HEK293T (cell line): ENCODE results near the gene CLCN7.
A peak's percentile ranks its signal among the peaks of the same experiment; 100 is the strongest.

Experiments used
- CTCF ChIA-PET: fragments of 350-600 bp; formaldehyde crosslinking; extraction: SDS; loops from one replicate; lab custom pipeline; 2021; ENCODE audit warnings: antibody characterized with exemption, inconsistent platforms; lab: Yijun Ruan, JAX
- POLR2A ChIA-PET: fragments of 350-600 bp; formaldehyde crosslinking; extraction: SDS; loops from one replicate; lab custom pipeline; 2020; ENCODE audit warnings: antibody characterized with exemption, inconsistent platforms; lab: Yijun Ruan, JAX
- DNase-seq: peaks from one replicate; pipeline ENCODE4 v3.0.0; 2012; ENCODE audit warnings: mixed read lengths; ENCODE audit errors: extremely low spot score
- ARNT ChIP-seq: fragments of 450-650 bp; IDR thresholded peaks from 2 replicates; pipeline ENCODE4 v1.6.1; 2017; ENCODE audit warnings: mild to moderate bottlenecking
- BHLHE40 ChIP-seq: fragments of 450-650 bp; IDR thresholded peaks from 2 replicates; pipeline ENCODE4 v1.6.1; 2016; ENCODE audit warnings: mild to moderate bottlenecking, moderate library complexity, borderline replicate concordance
- CTBP1 ChIP-seq: fragments of 450-650 bp; IDR thresholded peaks from 2 replicates; pipeline ENCODE4 v1.6.1; 2016; ENCODE audit warnings: borderline replicate concordance
- ELF4 ChIP-seq: fragments of 450-650 bp; IDR thresholded peaks from 2 replicates; pipeline ENCODE4 v1.6.1; 2017; ENCODE audit warnings: antibody characterized with exemption
- FOXA1 ChIP-seq: fragments of 450-650 bp; IDR thresholded peaks from 2 replicates; pipeline ENCODE4 v1.6.1; 2016; ENCODE audit warnings: mild to moderate bottlenecking
- FOXK2 ChIP-seq: fragments of 450-650 bp; IDR thresholded peaks from 2 replicates; pipeline ENCODE4 v1.6.1; 2016; ENCODE audit warnings: mild to moderate bottlenecking
- FOXM1 ChIP-seq: fragments of 450-650 bp; IDR thresholded peaks from 2 replicates; pipeline ENCODE4 v1.6.1; 2017; ENCODE audit warnings: mild to moderate bottlenecking, borderline replicate concordance
- HDGF ChIP-seq: fragments of 450-650 bp; IDR thresholded peaks from 2 replicates; pipeline ENCODE4 v1.6.1; 2017; ENCODE audit warnings: antibody characterized with exemption, borderline replicate concordance
- L3MBTL2 ChIP-seq: fragments of 450-650 bp; conservative IDR thresholded peaks from 2 replicates; pipeline ENCODE4 v1.6.1; 2016; ENCODE audit warnings: mild to moderate bottlenecking
- LEF1 ChIP-seq: fragments of 450-650 bp; IDR thresholded peaks from 2 replicates; pipeline ENCODE4 v1.6.1; 2017; ENCODE audit warnings: mild to moderate bottlenecking, borderline replicate concordance
- NFRKB ChIP-seq: fragments of 450-650 bp; IDR thresholded peaks from 2 replicates; pipeline ENCODE4 v1.6.1; 2016; ENCODE audit warnings: mild to moderate bottlenecking, moderate library complexity
- PKNOX1 ChIP-seq: fragments of 450-650 bp; IDR thresholded peaks from 2 replicates; pipeline ENCODE4 v1.6.1; 2016
- SP1 ChIP-seq: fragments of 450-650 bp; IDR thresholded peaks from 2 replicates; pipeline ENCODE4 v1.6.1; 2017
- SUZ12 ChIP-seq: fragments of 450-650 bp; IDR thresholded peaks from 2 replicates; pipeline ENCODE4 v1.6.1; 2016; ENCODE audit warnings: mild to moderate bottlenecking
- TARDBP ChIP-seq: fragments of 450-650 bp; IDR thresholded peaks from 2 replicates; pipeline ENCODE4 v1.6.1; 2016
- ZNF384 ChIP-seq: fragments of 450-650 bp; IDR thresholded peaks from 2 replicates; pipeline ENCODE4 v1.6.1; 2016

CLCN7 gene

GRCh38 chr16:1408171-1408837, 66.5 kb downstream of the CLCN7 start:
- peak; percentile 93 for DNase-seq
- POLR2A ChIA-PET: interaction anchor here (0.6 to 0.9 kb wide), 2 partner anchors 12 kb away, joined by 4 read pairs; partner anchors contain the start of gene UQCC4
- CTCF ChIA-PET: interaction anchor here (0.7 to 1.1 kb wide), 2 partner anchors 48 to 58 kb away, joined by 3 to 5 read pairs; no protein-coding TSS in a partner anchor
- TF ChIP-seq FOXK2 (no peak), FOXM1 (peak; percentile 86), FOXA1 (no peak), PKNOX1 (no peak), ELF4 (no peak), SUZ12 (no peak)

- CTCF ChIA-PET: interaction anchor here (0.7 to 1.1 kb wide), 2 partner anchors 47 to 58 kb away, joined by 3 to 5 read pairs; no protein-coding TSS in a partner anchor
Observed at GRCh38 chr16:1407753-1408152, 67.1 kb downstream of the CLCN7 start.

GRCh38 chr16:1403733-1404132, 71.1 kb downstream of the CLCN7 start:
- ChIA-PET POLR2A (no interaction called here), CTCF (no interaction called here)
- no peak for DNase-seq
- TF ChIP-seq CTBP1: no peak
- no peak for TF ChIP-seq LEF1
- TF ChIP-seq SP1: no peak
- TF ChIP-seq TARDBP: no peak
- TF ChIP-seq FOXA1: no peak
- no peak for TF ChIP-seq PKNOX1
- no peak for TF ChIP-seq HDGF
- TF ChIP-seq ZNF384: no peak
- TF ChIP-seq BHLHE40: no peak
- TF ChIP-seq L3MBTL2: no peak
- TF ChIP-seq NFRKB: no peak
- TF ChIP-seq SUZ12: no peak
- no peak for TF ChIP-seq ELF4
- no peak for TF ChIP-seq ARNT
- TF ChIP-seq FOXM1: no peak
- no peak for TF ChIP-seq FOXK2

More at GRCh38 chr16:1407753-1408152, 67.1 kb downstream of the CLCN7 start:
- no peak for DNase-seq
- TF ChIP-seq ZNF384: no peak
- no peak for TF ChIP-seq CTBP1
- TF ChIP-seq NFRKB: no peak
- TF ChIP-seq TARDBP: no peak
- no peak for TF ChIP-seq ARNT
- no peak for TF ChIP-seq FOXA1
- TF ChIP-seq LEF1: no peak
- no peak for TF ChIP-seq HDGF
- POLR2A ChIA-PET: interaction anchor here (0.6 kb wide), 1 partner anchor 11 kb away, joined by 4 read pairs; no protein-coding TSS in a partner anchor

GRCh38 chr16:1403036-1403435, 71.8 kb downstream of the CLCN7 start:
- ChIA-PET POLR2A (no interaction called here), CTCF (no interaction called here)
- no peak for TF ChIP-seq LEF1
- TF ChIP-seq TARDBP: no peak
- TF ChIP-seq SUZ12: no peak
- TF ChIP-seq BHLHE40: no peak
- TF ChIP-seq FOXK2: no peak
- TF ChIP-seq NFRKB: no peak
- no peak for TF ChIP-seq FOXM1
- no peak for TF ChIP-seq HDGF
- no peak for DNase-seq

- POLR2A ChIA-PET: no interaction called here
- no peak for DNase-seq
- TF ChIP-seq SP1 (no peak), SUZ12 (no peak), HDGF (no peak), LEF1 (no peak), PKNOX1 (no peak), ELF4 (no peak)
- CTCF ChIA-PET: no interaction called here
Observed at GRCh38 chr16:1401758-1402154, 73.1 kb downstream of the CLCN7 start.

GRCh38 chr16:1401061-1401757, 73.6 kb downstream of the CLCN7 start:
- POLR2A ChIA-PET: no interaction called here
- CTCF ChIA-PET: no interaction called here
- TF ChIP-seq LEF1: no peak
- TF ChIP-seq BHLHE40: no peak
- TF ChIP-seq TARDBP: no peak
- no peak for TF ChIP-seq PKNOX1
- no peak for TF ChIP-seq SUZ12
- TF ChIP-seq HDGF: no peak
- TF ChIP-seq CTBP1: no peak
- DNase-seq: no peak
